Skeletal muscle cell (primary cell): ENCODE data around the gene CMAS.
A peak's percentile ranks its signal among the peaks of the same experiment; 100 is the strongest.
"Not testable (repeated sequence)": the region's sequence is repeated elsewhere in the genome, so short reads cannot be mapped to it uniquely, and the experiment has no call there.

Source experiments
- DNase-seq: peaks from one replicate; pipeline ENCODE4 v3.0.0-alpha.2; 2010; ENCODE audit warnings: low read depth
- H3K4me3 ChIP-seq: 2 replicates; pipeline ENCODE4 v1.5.1; 2011; ENCODE audit warnings: low read depth, mild to moderate bottlenecking, control low read depth, low read length, moderate library complexity

The CMAS gene

GRCh38 chr12:22046090-22046967 is at the start of gene CMAS:
CMAS (plus strand) TSS chr12:22046218; CDS start chr12:22046304, 86 bp downstream.
- peak within 1 kb of the TSS; percentile 86 for H3K4me3 ChIP-seq
- DNase-seq: peak; percentile 25

DNA sequence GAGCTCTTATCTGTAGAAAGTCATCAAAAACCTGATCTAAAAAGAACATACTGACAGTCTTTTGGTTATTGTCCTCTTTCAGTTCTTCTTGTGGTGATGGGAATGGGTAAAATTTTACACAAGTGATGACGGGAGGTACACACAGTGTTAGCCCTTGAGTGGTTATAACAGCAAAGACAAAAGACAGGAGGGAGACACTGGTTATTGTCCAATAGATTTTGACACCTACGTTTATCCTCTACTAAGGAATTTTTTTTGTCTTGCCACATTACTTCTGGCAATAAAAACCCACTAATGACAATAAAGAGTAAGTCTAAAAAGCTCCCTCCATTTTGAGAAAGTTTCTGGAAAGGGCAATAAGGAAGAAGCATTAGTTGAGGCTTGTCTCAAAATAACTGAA is 47.7 kb upstream of the CMAS start:
- H3K4me3 ChIP-seq: no peak overlapping the region
- no peak for DNase-seq

GRCh38 chr12:21998782-21999181 is 47.2 kb upstream of the CMAS start:
- no peak for DNase-seq
- H3K4me3 ChIP-seq: no peak overlapping the region

GRCh38 chr12:22002430-22002829 is 43.6 kb upstream of the CMAS start:
- no peak overlapping the region for H3K4me3 ChIP-seq
- no peak for DNase-seq

DNA sequence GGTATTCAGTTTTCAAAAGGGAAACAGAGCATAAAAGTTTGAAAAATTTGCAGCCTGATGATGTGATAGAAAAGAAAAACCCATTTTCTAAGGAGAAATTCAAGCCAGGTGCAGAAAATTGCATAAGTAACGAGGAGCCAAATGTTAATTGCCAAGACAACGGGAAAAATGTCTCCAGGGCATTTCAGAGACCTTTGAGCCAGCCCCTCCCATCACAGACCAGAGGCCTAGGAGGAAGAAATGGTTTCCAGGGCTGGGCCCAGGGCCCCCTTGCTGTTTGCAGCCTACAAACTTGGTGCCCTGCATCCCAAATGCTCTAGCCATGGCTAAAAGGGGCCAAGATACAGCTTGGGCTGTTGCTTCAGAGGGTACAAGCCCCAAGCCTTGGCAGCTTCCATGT is 38.2 kb upstream of the CMAS start:
- DNase-seq, H3K4me3 ChIP-seq: not testable (repeated sequence)

- no peak for DNase-seq
- H3K4me3 ChIP-seq: no peak overlapping the region
Observed at GRCh38 chr12:22008196-22008595, 37.8 kb upstream of the CMAS start.

- DNase-seq: no peak
- no peak overlapping the region for H3K4me3 ChIP-seq
Observed at GRCh38 chr12:22014041-22014782, 31.8 kb upstream of the CMAS start.

DNA sequence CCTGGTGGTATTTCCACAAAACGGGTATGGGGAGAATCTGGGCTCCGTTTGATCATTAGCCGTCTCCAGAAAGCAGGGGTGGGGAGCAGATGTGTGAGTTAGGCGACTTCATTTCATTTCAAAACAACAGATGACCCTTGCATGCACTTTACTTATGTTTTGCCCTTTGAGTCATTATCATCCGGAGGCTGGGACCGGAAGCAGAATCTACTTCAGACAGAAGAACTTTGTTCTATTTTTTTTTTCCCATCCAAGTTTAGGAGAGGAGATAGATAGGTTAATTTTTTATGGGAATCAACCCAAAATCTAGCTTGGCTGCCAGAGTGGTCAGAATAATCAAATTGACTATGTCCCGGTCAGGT is 31.3 kb upstream of the CMAS start:
- DNase-seq: no peak
- H3K4me3 ChIP-seq: no peak overlapping the region

- H3K4me3 ChIP-seq: no peak overlapping the region
- no peak for DNase-seq
Observed at GRCh38 chr12:22016982-22017381, 29.0 kb upstream of the CMAS start.

DNA sequence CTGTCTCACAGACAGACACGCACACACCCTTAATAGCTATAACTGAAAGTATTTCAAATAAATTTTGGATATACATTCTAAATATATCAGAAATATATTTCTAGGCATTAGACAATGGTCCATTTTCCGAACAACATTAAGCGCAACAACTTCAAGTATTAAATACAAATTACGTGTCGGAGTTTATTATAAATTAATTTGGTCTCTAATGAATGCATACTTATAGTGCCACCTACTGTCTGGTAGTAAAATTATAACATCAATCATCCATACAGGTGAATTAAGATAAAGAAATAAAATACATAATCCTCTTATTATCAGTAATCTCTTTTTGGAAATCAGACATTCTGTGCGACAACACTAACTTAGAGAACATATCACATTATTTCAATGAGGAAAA is 27.2 kb upstream of the CMAS start:
- no peak for DNase-seq

DNA sequence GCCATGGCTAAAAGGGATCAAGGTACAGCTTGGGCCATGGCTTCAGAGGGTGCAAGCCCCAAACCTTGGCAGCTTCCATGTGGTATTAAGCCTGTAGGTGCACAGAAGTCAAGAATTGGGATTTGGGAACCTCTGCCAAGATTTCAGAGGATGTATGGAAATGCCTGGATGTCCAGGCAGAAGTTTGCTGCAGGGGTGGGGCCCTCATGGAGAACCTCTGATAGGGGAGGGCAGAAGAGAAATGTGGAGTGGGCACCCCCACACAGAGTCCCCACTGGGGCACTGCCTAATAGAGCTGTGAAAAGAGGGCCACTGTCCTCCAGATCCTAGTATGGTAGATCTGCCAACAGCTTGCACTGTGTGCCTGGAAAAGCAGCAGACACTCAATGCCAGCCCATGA is 22.5 kb upstream of the CMAS start:
- not testable (repeated sequence) for H3K4me3 ChIP-seq, DNase-seq

More for the DNA sequence above, 27.2 kb upstream of the CMAS start:
- H3K4me3 ChIP-seq: no peak overlapping the region

DNA sequence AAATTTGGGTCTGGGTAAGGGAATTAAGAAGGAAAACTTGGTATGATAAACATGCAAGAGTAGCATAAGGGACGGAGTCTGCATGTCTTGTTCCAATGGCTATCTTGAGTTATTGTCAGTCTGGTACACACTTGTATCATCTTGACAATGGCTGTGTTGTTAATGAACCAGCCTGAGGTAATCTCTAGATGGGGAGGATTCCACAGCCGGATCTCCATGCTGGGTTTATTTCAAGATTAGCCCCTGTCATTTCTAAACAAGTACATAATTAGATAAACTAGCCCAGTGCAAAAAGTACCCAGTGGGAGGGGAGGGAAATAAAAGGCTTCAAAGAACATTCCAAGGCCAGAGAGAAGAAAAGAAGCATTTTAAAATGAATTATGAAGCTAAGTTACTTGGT is 16.5 kb upstream of the CMAS start:
- no peak overlapping the region for H3K4me3 ChIP-seq
- no peak for DNase-seq

- no peak for DNase-seq
- no peak overlapping the region for H3K4me3 ChIP-seq
Observed at GRCh38 chr12:22029991-22030390, 16.0 kb upstream of the CMAS start.

DNA sequence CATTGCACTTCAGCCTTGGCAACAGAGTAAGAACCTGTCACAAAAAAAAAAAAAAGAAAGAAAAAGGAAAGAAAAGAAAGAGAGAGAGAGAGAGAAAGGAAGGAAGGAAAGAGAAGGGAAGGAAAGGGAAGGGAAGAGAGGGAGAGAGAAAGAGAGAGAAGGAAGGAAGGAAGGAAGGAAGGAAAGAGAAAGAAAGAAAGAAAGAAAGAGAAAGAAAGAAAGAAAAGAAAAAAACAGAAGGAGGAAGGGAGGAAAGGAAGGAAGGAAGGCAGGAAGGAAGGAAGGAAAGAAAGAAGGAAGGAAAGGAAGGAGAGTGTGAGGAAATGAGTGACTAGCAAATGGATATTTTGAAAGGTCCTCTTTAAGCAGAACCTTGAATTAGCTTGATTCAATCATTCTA is 13.3 kb upstream of the CMAS start:
- no peak overlapping the region for H3K4me3 ChIP-seq
- no peak for DNase-seq

DNA sequence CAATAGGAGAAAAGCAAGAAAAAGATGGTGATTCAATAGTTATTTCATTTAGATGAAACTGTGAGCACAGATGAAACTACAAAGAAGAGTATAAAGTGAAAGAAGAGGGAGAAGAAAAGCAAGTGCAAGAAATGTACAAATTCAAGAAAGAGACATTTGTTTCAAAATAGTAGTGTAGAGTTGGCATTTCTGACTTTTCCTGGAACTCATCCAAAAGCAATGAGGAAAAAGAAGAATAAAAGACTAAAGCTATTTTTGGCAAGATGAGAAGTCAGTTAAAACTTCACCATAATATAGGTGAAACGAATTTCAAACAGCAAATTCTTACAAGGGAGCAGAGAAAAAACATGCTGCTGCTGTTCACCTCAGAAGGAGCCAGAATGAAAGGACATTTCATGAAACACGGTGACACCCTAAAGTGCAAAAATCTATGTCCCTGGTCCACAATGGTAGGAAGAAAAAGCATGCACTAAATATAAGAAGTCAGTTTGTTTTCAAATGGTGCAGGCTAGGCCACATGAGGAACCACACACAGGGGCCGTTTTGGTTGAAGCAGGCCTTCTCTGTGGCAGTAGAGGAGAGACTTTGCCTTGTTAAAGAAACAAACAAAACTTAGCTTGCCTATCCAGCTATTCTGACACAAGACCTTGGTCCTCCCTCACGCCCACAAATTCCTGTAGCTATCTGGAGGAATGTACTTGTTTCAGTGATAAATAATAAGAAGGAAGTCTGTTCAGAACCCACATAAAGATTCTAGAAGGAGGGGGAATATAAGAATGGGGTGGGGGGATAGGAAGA is 11.1 kb upstream of the CMAS start:
- no peak for DNase-seq
- no peak overlapping the region for H3K4me3 ChIP-seq

- no peak for DNase-seq
Observed at GRCh38 chr12:22037947-22038346, 8.1 kb upstream of the CMAS start.

DNA sequence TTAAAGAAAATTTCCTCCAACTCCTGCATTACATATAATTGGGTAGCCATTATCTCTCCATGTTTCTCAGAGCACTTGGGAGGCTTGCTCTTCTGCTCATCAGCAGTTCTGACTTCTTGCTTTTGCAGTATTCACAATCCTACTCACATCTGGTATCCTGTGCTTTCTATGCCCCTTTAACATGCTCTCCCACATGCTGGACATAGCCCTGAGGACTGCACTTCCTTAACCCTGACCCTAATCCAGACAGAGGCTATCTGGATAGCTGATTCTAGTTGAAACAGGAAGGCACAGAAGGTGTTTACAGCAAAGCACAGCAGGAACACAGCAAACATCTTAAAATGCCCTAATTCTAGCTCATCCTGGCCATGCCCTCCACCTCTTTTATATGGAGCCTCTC is 7.3 kb upstream of the CMAS start:
- no peak for DNase-seq
- no peak overlapping the region for H3K4me3 ChIP-seq

More at GRCh38 chr12:22037947-22038346, 8.1 kb upstream of the CMAS start:
- no peak overlapping the region for H3K4me3 ChIP-seq

DNA sequence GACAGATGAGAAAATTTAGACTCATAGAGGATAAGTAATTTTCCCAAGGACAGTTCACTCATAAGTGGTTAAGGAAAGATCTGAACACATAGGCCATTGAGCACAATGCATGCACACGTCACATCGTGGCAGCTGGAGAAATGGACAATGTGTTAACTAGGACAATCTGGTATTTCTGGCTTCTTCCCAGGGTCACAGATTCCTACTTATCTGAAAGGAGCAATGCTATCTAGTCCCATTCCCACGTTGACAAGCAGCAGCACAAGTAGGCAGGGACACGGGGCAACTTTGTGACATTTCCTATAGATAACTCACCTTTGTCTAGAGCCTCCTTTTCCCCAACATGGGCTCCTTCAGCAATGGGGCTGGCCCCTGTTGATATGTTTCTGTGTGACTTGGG is 6.7 kb upstream of the CMAS start:
- no peak for DNase-seq
- H3K4me3 ChIP-seq: no peak overlapping the region

- peak; percentile 38 for DNase-seq
- H3K4me3 ChIP-seq: no peak overlapping the region
Observed at GRCh38 chr12:22042976-22043669, 2.9 kb upstream of the CMAS start.
